ENCODE measurements around the gene TTC34. TPM values are rescaled to one million over a fixed set of nuclear protein-coding genes. Genes with fewer than 3 reads are reported as not detected.
A peak's percentile ranks its signal among the peaks of the same experiment; 100 is the strongest.

Gene TTC34
- total RNA-seq, 1 experiment from 2014 or later, result 0.92 TPM

DNA sequence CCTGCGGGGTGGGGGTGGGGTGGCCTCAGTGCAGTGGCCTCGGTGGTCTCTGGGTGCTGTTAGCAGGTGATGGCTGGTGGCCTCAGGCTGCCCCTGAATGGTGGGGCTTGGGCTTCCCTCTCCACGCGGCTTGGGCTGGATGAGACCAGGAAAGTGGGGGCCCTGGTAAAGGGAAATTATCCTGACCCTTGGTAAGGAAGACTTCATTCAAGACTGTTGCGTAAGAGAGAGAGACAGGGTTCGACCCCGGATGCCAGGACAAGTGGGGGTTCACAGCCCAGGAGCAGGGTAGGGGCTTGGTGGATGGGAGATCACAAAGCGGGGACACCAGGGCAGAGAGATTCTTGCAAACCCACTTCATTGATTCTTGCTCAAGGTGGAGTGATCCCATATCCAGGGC is 5.5 kb upstream of the TTC34 start:
- Mint-ChIP-seq H3K9me3 (peaks cover 5 to 74% of the 10 kb centered on the region in 2 experiments), H3K36me3 (ENCODE audit: insufficient read depth in 1 of 3, low read depth in 3 of 3) (peaks cover 0 to 13% (median 7%) of the 10 kb centered on the region in 3 experiments; a peak in 3 of 7 replicates)
- no peaks in the 10 kb centered on the region for H3K4me1 ChIP-seq (ENCODE audit: insufficient read depth, low read length)

More for the DNA sequence above, 5.5 kb upstream of the TTC34 start:
- H4K91ac ChIP-seq (ENCODE audit: insufficient read length, low read depth, low read length), result no peak overlapping the region
- no peak for DNase-seq
- H2BK120ac ChIP-seq (ENCODE audit: low read depth, low read length, poor library complexity, severe bottlenecking), result no peak overlapping the region
- TF ChIP-seq, protein P1, sequence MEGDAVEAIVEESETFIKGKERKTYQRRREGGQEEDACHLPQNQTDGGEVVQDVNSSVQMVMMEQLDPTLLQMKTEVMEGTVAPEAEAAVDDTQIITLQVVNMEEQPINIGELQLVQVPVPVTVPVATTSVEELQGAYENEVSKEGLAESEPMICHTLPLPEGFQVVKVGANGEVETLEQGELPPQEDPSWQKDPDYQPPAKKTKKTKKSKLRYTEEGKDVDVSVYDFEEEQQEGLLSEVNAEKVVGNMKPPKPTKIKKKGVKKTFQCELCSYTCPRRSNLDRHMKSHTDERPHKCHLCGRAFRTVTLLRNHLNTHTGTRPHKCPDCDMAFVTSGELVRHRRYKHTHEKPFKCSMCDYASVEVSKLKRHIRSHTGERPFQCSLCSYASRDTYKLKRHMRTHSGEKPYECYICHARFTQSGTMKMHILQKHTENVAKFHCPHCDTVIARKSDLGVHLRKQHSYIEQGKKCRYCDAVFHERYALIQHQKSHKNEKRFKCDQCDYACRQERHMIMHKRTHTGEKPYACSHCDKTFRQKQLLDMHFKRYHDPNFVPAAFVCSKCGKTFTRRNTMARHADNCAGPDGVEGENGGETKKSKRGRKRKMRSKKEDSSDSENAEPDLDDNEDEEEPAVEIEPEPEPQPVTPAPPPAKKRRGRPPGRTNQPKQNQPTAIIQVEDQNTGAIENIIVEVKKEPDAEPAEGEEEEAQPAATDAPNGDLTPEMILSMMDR (conservative IDR thresholded peaks at IDR 0.05), result no peak
- H3K27me3 ChIP-seq (ENCODE audit: insufficient read depth, low read length), result no peaks in the 10 kb centered on the region
- H3K9ac ChIP-seq (ENCODE audit: extremely low read depth, insufficient read length, low read length), result no peak overlapping the region
- no peak overlapping the region for H3K27ac ChIP-seq (ENCODE audit: insufficient read length, low read depth, low read length)
- no peaks in the 10 kb centered on the region; the same call in 1 of the 2 replicates for H3K27me3 Mint-ChIP-seq (ENCODE audit: low read depth)
- no peak overlapping the region for H2BK12ac ChIP-seq (ENCODE audit: insufficient read length, low read depth, low read length)
- H3K4me1 Mint-ChIP-seq, result no peaks in the 10 kb centered on the region
- H3K23me2 ChIP-seq (ENCODE audit: insufficient read length, low read depth, low read length, poor library complexity, severe bottlenecking), result no peaks in the 10 kb centered on the region
- no peak overlapping the region for H3K56ac ChIP-seq (ENCODE audit: insufficient read length, low read depth, low read length)
- H3K23ac ChIP-seq (ENCODE audit: insufficient read length, low read depth, low read length), result no peak overlapping the region
- H3K9me3 ChIP-seq (ENCODE audit: control insufficient read depth, low read depth, low read length), result peaks cover 86% of the 10 kb centered on the region
- H3K14ac ChIP-seq (ENCODE audit: insufficient read depth, low read length), result no peak overlapping the region
- no peaks in the 10 kb centered on the region for H3K79me1 ChIP-seq (ENCODE audit: insufficient read depth, low read depth, low read length, poor library complexity, severe bottlenecking)
- H2BK20ac ChIP-seq (ENCODE audit: low read depth, low read length, poor library complexity, severe bottlenecking), result no peak overlapping the region
- H2BK5ac ChIP-seq (ENCODE audit: insufficient read length, low read length), result no peak overlapping the region
- H2BK15ac ChIP-seq (ENCODE audit: low read depth, low read length), result no peak overlapping the region
- no peak overlapping the region for H3K18ac ChIP-seq (ENCODE audit: insufficient read length, low read depth, low read length)
- no peak overlapping the region for H2AFZ ChIP-seq (ENCODE audit: low read length)
- H3K27ac Mint-ChIP-seq, result peak overlapping the region in 1 of 3 experiments; percentile 55; a peak in 1 of 7 replicates
- WGBS (ENCODE audit: extremely low coverage, insufficient read length, low lambda C conversion rate), result no CpG with 5 or more reads among the region's 8 CpGs
- H3K79me2 ChIP-seq (ENCODE audit: insufficient read depth, low read length), result no peaks in the 10 kb centered on the region
- H3K4me3 Mint-ChIP-seq, result no peak overlapping the region; a peak in 1 of 5 replicates
- no peak overlapping the region for H3T11ph ChIP-seq (ENCODE audit: low read length)
- H4K20me1 ChIP-seq (ENCODE audit: control insufficient read depth, insufficient read depth, insufficient read length), result no peaks in the 10 kb centered on the region
- no peak overlapping the region for H4K5ac ChIP-seq (ENCODE audit: insufficient read length, low read depth, low read length)
- no peak overlapping the region for H2AK5ac ChIP-seq (ENCODE audit: insufficient read length, low read length)
- H3K4ac ChIP-seq (ENCODE audit: low read depth, low read length), result no peak overlapping the region
- no peak overlapping the region for H3K4me2 ChIP-seq (ENCODE audit: insufficient read depth, insufficient read length, low read length)
- H4K8ac ChIP-seq (replicated peaks; ENCODE audit: insufficient read length, low read depth, low read length), result no peak overlapping the region

Data from H9 (cell line).